ENCODE measurements around the gene CLDN6. TPM values are rescaled to one million over a fixed set of nuclear protein-coding genes. Genes with fewer than 3 reads are reported as not detected.

CLDN6 gene
- total RNA-seq, 1 experiment from 2014 or later, result not detected

GRCh38 chr16:3013491-3013951 lies 4.5 kb downstream of the CLDN6 start:
- Mint-ChIP-seq H3K27me3 (ENCODE audit: insufficient read depth, unreplicated experiment) (no peaks in the 10 kb centered on the region), H3K9me3 (ENCODE audit: unreplicated experiment) (no peaks in the 10 kb centered on the region), H3K4me3 (ENCODE audit: unreplicated experiment) (no peak overlapping the region), H3K27ac (ENCODE audit: low read depth, unreplicated experiment) (no peak overlapping the region), H3K4me1 (ENCODE audit: insufficient read depth, unreplicated experiment) (no peaks in the 10 kb centered on the region), H3K36me3 (ENCODE audit: insufficient read depth, unreplicated experiment) (no peaks in the 10 kb centered on the region)
- CTCF ChIA-PET, result interaction anchor here (0.7 kb wide), 1 partner anchor 92 kb away, joined by 3 read pairs; no protein-coding TSS in a partner anchor
- no peak for TF ChIP-seq CTCF (IDR thresholded peaks at IDR 0.05; ENCODE audit: unreplicated experiment)
- DNase-seq (ENCODE audit: unreplicated experiment), result no peak
- BruUV-seq (replicated peaks), result no TSS peak
- intact Hi-C loops (cut with micrococcal nuclease), result no loop called here
- POLR2A ChIA-PET, result interaction anchor here (0.5 to 0.6 kb wide), 2 partner anchors 33 to 255 kb away, joined by 3 read pairs; no protein-coding TSS in a partner anchor

GRCh38 chr16:3012828-3013420 lies 5.1 kb downstream of the CLDN6 start, which contains the start of gene CLDN9:
TSS of gene CLDN9 (plus strand) at chr16:3012923. CDS start at chr16:3013363, 440 bp downstream.
- BruUV-seq (replicated peaks), result no TSS peak
- no peak within 1 kb of the TSS for H3K4me3 Mint-ChIP-seq (ENCODE audit: unreplicated experiment)
- no peak for TF ChIP-seq CTCF (IDR thresholded peaks at IDR 0.05; ENCODE audit: unreplicated experiment)

GRCh38 chr16:3012246-3012645 lies 5.7 kb downstream of the CLDN6 start:
- H3K27me3 Mint-ChIP-seq (ENCODE audit: insufficient read depth, unreplicated experiment), result no peaks in the 10 kb centered on the region
- no peaks in the 10 kb centered on the region for H3K4me1 Mint-ChIP-seq (ENCODE audit: insufficient read depth, unreplicated experiment)
- H3K36me3 Mint-ChIP-seq (ENCODE audit: insufficient read depth, unreplicated experiment), result no peaks in the 10 kb centered on the region
- no peak overlapping the region for H3K27ac Mint-ChIP-seq (ENCODE audit: low read depth, unreplicated experiment)
- no peaks in the 10 kb centered on the region for H3K9me3 Mint-ChIP-seq (ENCODE audit: unreplicated experiment)
- ChIA-PET POLR2A (no interaction called here), CTCF (interaction anchor here (0.6 to 1.4 kb wide), 4 partner anchors 15 to 28 kb away, joined by 3 to 5 read pairs (median 4); no protein-coding TSS in a partner anchor)
- intact Hi-C loops (cut with micrococcal nuclease), result no loop called here
- no peak overlapping the region for H3K4me3 Mint-ChIP-seq (ENCODE audit: unreplicated experiment)
- no TSS peak for BruUV-seq (replicated peaks)
- no peak for TF ChIP-seq CTCF (IDR thresholded peaks at IDR 0.05; ENCODE audit: unreplicated experiment)
- DNase-seq (ENCODE audit: unreplicated experiment), result no peak

More at GRCh38 chr16:3012828-3013420, 5.1 kb downstream of the CLDN6 start, which contains the start of gene CLDN9:
- Mint-ChIP-seq H3K9me3 (ENCODE audit: unreplicated experiment) (no peaks in the 10 kb centered on the region), H3K4me1 (ENCODE audit: insufficient read depth, unreplicated experiment) (no peaks in the 10 kb centered on the region), H3K27ac (ENCODE audit: low read depth, unreplicated experiment) (no peak within 1 kb of the TSS), H3K27me3 (ENCODE audit: insufficient read depth, unreplicated experiment) (no peaks in the 10 kb centered on the region), H3K36me3 (ENCODE audit: insufficient read depth, unreplicated experiment) (no peaks in the 10 kb centered on the region)
- no peak for DNase-seq (ENCODE audit: unreplicated experiment)
- intact Hi-C loops (cut with micrococcal nuclease), result no loop called here
- ChIA-PET POLR2A (interaction anchor here (0.6 kb wide), 1 partner anchor 255 kb away, joined by 3 read pairs; no protein-coding TSS in a partner anchor), CTCF (interaction anchor here (1.2 kb wide), 1 partner anchor 15 kb away, joined by 5 read pairs; no protein-coding TSS in a partner anchor)

- no TSS peak for BruUV-seq (replicated peaks)
- H3K27ac Mint-ChIP-seq (ENCODE audit: low read depth, unreplicated experiment), result no peak overlapping the region
- no peaks in the 10 kb centered on the region for H3K4me1 Mint-ChIP-seq (ENCODE audit: insufficient read depth, unreplicated experiment)
- no peak for DNase-seq (ENCODE audit: unreplicated experiment)
- H3K27me3 Mint-ChIP-seq (ENCODE audit: insufficient read depth, unreplicated experiment), result no peaks in the 10 kb centered on the region
- CTCF ChIA-PET, result interaction anchor here (1.7 kb wide), 1 partner anchor 17 kb away, joined by 10 read pairs; no protein-coding TSS in a partner anchor
- intact Hi-C loops (cut with micrococcal nuclease), result no loop called here
- no peaks in the 10 kb centered on the region for H3K9me3 Mint-ChIP-seq (ENCODE audit: unreplicated experiment)
- no peak overlapping the region for H3K4me3 Mint-ChIP-seq (ENCODE audit: unreplicated experiment)
- no peaks in the 10 kb centered on the region for H3K36me3 Mint-ChIP-seq (ENCODE audit: insufficient read depth, unreplicated experiment)
- no peak for TF ChIP-seq CTCF (IDR thresholded peaks at IDR 0.05; ENCODE audit: unreplicated experiment)
- POLR2A ChIA-PET, result no interaction called here
Measured at GRCh38 chr16:3010510-3010909, 7.5 kb downstream of the CLDN6 start.
